Activated T-helper 1 cell treated with Interleukin-2 at 50 U/mL for 16 hours (primary cell): ENCODE measurements around the gene TBPL2.
"Not testable (repeated sequence)": the region's sequence is repeated elsewhere in the genome, so short reads cannot be mapped to it uniquely, and the experiment has no call there.

Experiments
- DNase-seq: peaks from one replicate; pipeline ENCODE4 v3.0.0-alpha.2; 2020; ENCODE audit warnings: low read depth

TBPL2 gene

DNA sequence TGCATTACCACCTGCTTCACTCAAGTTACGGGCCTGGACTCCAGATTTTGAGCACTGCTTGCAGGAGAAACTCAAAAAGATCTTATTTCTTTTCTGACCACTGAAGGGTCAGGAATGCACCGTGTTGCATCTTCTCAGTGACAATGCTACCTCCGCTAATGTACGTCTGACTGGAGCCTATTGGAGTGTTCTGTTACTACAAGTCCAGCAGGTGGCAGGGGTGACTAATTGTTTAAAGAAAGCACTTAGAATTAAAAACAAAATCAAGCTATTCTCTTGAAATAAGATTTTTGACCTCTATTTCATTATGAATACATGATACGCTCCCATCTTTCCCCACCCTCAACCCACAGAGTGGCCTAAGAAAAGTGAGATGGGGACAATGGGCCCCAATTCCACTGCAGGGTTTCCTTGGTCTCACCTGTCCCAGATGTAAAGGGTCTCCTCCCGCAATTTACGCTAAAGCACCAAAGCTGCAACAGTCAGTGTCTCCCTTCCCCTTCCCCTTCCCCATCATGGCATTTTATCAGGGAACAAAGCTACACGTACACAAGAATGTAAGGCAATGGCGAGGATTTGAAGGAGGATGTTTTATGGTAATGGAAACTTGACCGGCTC lies 2.2 kb downstream of the TBPL2 start:
- no peak for DNase-seq

DNA sequence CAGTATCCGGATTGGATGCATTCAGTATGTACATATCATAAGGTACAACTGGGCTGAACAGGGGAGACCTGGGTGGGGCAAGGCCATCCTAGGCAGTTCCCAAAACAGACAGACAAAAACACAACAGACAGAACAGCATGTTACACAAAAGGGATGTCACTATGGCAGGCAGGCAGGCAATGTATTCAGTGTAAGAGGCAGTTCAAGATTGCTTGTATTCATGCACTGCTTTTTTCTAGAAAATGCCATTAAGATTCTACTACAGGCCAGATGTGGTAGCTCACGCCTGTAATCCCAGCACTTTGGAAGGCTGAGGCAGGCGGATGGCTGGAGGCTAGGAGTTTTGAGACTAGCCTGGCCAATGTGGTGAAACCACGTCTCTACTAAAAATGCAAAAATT lies 3.5 kb downstream of the TBPL2 start:
- no peak for DNase-seq

DNA sequence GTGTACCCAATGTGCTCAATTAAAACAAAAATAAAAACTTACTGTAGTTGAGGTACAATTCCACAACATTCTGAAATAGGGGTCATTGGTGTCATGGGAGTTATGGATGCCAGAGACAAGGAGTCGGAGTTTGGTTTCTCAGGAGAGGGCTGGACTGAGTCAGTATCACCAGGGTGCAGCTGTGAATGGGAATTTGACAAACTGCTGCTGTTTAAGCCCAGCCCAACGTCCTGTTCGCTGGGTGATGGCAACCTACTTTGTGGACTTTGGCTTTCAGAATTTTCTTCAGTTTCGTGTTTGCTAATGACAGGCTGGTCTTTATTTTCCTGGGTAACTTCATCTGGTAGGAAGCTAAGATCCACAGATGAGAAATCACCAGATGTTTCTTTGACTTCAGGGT lies 3.9 kb downstream of the TBPL2 start:
- DNase-seq: no peak

DNA sequence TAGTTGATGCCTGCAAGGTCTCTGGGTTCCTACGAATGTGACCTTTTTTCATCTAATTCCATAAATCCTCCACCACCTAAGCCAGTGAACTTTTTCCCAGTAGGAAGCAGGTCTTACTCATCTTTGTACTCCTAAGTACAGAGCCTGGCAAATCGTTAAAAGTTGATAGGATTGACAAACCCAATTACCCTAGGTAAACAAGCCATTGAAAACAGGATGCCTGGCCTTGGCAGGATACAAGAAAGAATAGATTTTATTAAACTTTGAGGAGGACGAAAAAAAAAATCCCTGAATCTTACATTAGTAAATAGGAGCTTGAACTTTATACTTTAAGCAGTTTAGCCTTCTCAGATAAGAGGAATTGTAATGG lies 5.6 kb downstream of the TBPL2 start:
- no peak for DNase-seq

DNA sequence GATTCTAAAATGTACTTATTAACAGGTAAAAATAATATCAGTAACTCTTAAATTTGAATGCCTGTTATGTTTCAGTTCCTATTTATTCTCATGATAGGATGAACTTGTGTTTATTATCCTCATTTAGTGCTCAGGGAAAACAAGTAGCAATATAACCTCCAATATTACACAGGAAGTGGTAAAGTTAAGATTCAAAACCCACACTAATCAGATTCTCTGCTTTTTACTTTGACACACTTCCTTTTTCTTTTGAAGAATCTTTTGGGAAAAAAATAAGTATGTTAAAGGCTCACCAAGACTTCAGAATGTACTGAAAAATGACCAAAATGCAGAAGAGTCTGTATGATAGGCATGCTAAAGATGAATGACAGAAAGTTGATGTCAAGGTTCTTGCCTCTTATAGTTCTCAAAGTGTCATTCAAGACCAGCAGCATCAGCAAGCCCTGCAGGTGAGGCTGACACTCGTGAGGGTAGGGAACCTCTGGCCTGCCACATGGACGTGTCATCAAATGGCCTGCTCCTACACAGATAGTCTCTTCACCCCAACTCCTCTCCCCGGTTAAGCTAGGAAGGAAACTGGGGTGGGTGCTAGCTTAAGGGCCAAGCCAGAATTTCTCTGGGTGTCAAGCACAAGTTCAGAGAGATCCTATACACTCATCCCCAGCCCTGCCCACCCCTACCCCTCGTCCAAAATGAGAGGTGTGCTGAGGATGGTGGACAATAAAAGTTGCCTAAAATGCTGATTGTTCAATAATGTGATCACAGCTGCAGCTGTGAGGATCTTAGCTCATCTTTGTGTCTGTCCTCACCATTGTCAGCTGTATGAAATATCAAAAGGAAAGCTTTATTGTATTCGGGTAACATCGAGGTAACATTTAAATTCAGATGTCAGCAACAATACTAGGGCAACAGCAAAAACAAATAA lies 6.3 kb downstream of the TBPL2 start:
- no peak for DNase-seq

DNA sequence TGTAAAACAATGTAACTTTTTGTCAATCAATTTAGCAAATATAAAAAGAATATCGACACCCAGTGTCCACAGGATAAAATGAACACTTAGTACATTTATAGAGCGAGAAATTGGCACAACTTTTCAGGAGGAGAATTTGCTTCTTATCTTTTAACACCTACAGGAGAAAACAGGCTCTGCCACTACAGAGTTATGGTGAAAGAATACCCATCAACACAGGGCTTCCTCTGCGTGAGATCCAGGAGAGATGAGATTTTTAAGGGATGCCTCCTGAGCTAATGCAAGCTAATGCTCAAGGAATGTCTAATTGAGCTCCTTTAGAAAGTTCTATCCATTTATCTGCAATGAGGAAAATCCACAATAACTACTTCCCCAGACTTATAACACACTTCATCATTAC lies 7.8 kb downstream of the TBPL2 start:
- DNase-seq: no peak

DNA sequence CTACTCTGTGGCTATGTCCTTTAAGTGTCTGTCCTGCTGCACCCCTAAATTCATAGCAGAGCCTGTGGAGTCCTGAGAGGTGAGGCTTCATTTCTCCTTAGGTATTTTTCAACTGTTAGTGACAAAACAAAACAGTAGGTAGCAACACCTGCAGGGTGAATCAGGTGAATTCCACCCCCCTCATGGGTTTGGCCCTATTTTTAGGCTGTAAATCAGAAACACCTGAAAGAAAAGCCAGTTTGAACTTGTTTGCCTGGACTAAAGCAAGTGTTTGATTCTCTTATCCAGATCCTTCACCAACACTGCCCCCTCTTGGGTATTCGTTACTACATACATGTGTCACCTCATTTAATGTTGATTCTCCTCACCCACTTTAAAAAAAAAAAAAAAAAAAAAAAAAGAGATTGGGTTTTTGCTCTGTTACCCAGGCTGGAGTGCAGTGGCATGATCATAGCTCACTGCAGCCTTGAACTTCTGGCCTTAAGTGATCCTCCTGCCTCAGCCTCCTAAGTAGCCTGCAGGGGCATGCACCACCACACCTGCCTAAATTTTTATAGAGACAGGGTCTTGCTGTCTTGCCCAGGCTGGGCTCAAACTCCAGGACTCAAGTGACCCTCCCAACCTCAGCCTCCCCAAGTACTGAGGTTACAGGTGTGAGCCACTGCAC lies 10.3 kb downstream of the TBPL2 start:
- DNase-seq: no peak

DNA sequence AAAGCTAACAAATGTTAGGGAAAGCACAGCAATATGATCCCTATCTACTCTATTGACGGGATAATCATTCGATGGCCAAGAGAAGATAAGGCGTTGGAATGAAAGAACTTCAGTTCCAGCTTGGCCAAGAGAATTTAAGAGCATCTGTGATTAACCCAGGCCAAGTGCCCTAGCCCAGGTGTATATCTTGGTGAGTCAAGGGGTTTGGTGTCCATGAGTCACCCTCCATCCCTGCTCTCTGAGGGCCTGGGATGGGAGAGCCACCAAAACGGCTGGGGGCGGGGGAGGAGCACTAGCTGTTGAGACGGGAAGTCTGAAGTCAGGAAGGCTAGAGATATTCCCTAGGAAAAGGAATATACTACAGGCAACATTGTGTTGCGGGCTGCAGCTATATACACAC lies 13.0 kb downstream of the TBPL2 start:
- DNase-seq: no peak

DNA sequence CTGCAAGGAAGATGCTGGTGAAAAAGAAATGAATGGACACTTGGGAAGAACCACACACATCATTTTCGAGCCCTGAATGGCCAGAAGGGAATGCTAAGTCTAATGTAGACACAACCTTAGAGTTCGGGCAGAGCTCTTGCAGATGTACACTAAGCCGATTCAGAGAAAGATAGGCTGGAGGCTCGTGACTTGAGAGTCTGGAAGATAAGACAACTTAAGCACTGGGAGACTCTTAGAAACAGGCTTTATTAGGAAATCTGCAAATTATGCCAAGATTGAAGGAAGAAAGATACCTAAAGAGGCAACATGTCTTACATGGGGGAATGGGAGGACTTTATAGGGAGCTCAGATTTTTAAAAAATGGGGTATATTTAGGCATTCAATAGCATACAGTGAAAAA lies 13.5 kb downstream of the TBPL2 start:
- no peak for DNase-seq

DNA sequence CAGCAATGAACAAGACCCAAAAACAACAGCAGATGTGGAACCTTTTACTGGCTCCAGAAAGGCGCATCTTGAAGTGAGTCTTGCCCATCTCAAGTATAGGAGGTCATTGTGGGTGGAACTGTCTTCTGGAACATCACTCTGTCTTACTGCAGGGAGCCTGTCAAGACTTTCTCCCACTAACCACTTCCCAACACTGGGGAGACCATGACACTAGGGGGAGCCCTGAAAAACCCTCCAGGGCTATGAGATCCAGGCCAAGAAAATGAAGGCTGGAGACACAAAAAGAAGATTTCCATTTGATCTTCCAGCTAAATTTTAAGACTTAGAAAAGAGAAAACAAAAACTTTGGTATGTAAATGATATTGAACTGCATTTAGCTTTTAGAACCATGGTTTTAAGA lies 15.3 kb downstream of the TBPL2 start:
- no peak for DNase-seq

DNA sequence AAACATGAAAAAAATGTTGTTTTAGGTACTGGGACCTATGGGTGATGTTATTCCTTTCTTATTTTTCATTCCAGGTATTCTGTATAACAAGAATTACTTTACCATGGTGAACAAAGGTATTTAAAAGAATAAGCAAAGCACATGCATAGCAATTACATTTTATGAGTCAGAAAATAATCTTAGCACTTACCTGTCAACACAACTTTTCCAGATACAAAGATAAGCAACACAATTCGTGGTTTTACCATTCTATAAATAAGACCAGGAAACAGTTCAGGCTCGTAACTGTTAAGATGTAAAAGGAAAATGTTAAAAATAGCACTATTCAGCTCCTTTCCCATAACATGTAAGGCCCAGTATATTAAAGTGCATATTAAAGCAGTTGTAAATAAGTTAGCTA lies 16.4 kb downstream of the TBPL2 start:
- no peak for DNase-seq

DNA sequence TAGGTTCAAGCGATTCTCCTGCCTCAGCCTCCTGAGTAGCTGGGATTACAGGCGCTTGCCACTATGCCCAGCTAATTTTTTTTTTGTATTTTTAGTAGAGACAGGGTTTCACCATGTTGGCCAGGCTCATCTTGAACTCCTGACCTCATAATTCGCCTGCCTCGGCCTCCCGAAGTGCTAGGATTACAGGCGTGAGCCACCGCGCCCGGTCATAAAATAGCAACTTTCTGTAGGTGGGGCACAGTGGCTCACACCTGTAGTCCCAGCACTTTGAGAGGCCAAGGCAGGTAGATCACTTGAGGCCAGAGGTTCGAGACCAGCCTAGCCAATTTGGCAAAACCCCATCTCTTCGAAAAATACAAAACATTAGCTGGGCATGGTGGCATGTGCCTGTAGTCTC lies 18.1 kb downstream of the TBPL2 start:
- not testable (repeated sequence) for DNase-seq

DNA sequence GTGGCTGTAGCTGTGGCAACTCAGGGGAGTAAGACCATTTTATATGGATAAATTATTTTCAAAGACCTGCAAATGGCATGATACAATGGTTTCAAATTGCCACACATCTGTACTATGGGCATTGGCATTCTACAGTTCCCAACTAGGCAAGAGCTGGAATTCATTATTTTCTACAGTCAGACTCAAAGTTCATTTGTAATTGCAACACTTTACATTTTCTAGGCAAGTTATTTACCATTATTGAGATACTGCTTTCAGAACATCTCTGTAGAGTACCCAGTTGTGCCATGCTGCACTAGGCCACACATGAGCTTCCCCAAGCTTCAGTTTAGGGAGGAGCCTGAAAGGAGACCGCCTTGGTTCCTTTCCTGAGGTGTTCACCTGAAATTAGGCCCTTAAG lies 20.8 kb downstream of the TBPL2 start:
- no peak for DNase-seq

DNA sequence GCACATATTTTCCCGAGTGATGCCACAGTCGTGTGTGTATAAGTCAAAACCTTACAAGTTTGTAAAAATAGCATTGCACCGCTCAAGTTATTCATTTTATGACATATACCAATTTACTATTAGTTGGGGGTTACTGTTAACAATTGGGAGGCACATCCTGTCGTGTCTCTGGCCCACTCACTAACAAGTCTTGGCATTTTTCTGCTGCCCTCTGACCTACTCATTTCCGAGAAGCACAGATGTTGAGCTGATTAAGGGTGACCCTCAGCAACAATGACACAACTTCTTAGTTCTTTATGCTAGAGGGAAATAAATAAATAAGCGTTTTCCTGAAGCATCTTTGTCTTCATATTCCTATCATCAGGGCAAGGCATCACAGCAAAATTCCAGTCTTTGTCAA lies 22.0 kb downstream of the TBPL2 start:
- no peak for DNase-seq

DNA sequence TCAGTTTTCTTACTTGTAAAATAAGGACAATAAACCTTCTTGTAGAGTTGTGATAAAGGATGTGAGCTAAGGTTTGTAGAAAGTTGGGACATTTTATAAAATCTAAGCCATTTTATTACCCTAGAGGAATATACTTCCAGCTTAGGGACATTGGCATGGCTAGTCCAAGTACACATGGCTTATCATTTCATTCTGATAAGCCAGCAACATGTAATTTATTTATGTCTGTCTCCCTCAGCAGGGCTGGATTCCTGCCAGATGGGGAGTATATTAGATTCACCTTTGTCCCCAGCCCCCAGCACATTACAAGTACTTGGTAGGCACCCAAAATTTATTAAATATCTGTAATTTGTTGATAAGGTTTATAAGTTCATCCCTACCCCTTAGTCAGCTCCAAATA lies 22.5 kb downstream of the TBPL2 start:
- DNase-seq: no peak

DNA sequence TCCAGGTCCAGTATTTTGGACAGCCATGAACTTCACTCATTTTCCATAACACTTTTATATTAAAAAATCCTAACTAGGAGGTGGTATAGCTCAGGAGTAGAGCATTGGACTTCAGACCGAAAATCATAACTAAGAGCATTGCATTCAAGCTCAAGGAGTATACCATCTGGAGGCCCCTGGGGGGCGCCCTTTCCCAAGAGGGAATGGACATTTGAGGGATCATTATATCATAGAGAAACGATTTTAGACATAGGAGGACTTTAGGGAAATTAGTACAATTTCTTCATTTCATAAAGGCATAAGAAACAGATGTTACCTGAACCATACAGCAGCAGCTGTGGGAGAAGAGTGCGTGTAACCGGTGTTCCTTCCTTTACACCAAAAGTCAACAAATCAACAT lies 23.6 kb downstream of the TBPL2 start:
- DNase-seq: no peak

DNA sequence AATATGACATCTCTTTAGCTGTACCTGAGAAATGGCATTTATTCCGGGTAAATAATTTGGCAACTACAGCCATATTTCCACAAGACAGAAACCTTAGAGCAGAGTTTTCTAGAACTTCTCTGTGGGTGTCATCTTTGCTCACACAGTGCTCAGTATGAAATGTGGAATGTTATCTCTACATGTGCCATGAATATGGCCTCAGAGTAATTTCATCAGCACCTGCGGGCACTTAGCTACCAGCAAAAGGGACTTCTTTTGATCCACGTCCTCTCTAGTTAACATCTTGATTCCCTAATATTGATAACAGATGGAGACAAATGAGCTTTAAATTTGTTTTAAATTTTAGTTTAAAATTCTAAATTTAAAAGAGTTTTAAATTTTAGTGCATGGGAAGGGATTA lies 25.9 kb downstream of the TBPL2 start:
- no peak for DNase-seq

DNA sequence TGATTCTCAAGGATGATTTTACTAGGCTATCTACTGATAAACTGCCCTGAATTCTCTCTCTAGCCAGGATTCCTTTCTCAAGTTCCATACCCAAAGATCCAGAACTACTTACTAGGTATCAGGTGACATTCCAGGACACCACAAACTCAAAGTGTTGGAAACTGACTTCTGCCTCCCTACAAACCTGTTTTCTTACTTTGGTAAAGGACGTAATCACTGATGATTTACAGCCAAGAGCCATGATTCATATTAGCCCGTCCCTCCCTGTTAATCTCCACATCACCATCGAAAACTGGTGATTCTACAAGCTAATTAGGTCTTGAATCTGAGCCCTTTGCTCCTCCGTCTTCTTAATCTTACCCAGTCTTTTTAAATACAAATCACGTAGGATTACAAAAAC lies 27.7 kb downstream of the TBPL2 start:
- DNase-seq: no peak

DNA sequence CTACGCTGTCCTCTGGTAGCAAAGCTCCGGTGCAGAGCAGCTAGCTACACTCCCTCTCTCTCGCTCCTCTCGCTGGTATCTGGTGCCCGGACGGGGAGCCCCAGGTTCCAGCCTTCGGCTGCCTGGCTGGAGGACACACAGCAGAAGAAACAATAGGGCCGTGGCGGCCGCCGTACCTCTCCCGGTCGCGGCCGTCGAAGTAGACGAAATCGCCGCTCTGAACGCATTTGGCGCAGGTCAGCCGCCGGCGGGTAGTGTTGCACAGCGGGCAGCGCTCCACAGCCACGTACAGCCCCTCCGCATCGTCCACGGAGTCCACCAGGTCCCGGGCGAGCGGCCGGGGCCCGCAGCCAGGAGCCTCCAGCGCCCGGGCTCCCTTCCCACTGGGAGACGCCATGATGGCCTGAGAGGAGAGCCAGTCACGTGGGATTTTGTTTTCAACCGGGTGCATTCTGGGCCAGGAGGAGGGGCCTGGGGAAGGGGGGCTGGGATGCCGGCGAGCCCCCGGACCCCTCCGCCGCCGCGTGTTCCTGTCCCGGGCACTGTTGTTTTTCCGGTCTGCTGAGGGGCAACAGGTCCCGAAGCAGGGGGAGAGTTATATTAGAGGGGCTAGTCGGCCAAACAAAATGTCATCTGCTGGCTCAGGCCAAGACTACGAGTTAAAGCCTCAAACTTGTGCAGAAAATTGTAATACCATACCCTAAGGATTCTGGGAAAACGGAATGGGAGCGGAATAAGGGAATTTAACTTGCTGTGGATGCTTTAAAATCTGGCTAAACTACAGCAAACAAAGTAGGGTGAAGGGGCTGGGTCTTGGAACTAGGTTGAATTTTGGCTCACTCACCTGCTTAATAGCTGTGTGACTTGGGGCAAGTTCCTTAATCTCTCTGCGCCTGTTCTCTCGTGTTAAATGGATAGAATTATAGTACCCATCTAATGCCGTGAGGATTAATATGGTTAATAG lies 28.7 kb downstream of the TBPL2 start, which contains the start of gene ATG14:
TSS of gene ATG14 (minus strand) at position 405 of the 964 bp plus-strand sequence. CDS start at position 397, 8 bp downstream.
- DNase-seq: peak; percentile 57

DNA sequence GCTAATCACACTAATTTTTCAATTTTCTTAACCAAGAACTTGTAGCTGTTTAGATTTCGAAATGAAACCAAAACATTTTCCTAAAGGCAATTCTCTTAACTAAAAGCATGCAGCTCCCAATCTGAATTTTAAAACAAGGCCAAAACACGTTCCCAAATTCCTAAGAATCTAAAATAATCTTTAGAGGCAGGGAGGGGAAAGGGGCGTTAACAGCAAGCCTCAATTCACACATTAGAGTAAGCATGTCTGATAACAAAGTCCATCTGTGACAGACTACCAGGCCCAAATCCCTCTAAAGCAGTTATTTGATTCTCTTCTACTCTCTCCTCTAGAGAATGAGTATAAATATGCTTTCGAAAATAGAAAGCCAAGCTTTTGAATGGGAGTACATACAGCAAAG lies 29.5 kb downstream of the TBPL2 start:
- no peak for DNase-seq

DNA sequence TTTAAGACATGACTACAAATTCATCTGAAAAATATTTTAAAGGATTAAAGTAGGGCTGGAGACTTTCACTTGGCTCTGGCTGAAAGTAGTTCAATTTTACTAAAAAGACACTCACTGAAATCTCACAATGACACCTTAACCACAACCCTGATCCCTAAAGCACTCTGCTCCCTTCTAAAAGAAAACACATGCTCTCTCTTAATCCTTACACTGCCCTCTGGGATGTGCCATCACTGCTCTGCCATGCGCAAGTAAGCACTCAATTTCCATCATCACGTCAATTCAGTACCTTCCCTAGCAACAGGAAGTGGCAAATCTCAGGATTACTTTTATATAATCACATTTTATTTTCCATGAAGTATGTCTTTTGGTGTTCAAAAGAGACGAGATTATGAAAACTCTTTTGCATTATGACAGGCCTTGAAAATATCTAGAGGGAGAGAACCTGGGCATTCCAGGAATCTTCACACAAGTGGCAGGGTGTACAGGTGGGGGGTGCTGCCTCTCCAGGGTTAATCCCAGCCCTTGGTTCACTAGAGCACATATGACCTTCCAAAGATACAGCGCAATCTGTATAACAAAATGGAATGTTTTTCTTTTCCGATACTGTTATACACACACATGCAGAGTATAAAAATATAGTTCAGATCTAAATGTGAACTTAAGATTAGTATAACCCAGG lies 36.1 kb downstream of the TBPL2 start:
- no peak for DNase-seq
